Mesendoderm (in vitro differentiated cells): ENCODE measurements around the gene TIMM9.

Experiments
- DNase-seq: peaks from one replicate; pipeline ENCODE4 v3.0.0; 2013
- H2AK5ac ChIP-seq: 2 replicates; pipeline ENCODE4 v1.6.1; 2013; ENCODE audit warnings: low read length, inconsistent platforms
- H2BK120ac ChIP-seq: 2 replicates; pipeline ENCODE4 v1.6.1; 2013; ENCODE audit warnings: low read depth, mild to moderate bottlenecking, low read length, moderate library complexity, mixed read lengths
- H2BK15ac ChIP-seq: replicated peaks from 2 replicates; pipeline ENCODE4 v1.6.1; 2013; ENCODE audit warnings: low read depth, mild to moderate bottlenecking, moderate library complexity
- H2BK5ac ChIP-seq: 2 replicates; pipeline ENCODE4 v1.6.1; 2013; ENCODE audit warnings: low read length, inconsistent platforms
- H3K18ac ChIP-seq: 2 replicates; pipeline ENCODE4 v1.6.1; 2013; ENCODE audit warnings: mild to moderate bottlenecking, low read length, mixed read lengths
- H3K23ac ChIP-seq: one replicate; pipeline ENCODE4 v1.6.1; 2013; ENCODE audit warnings: low read length
- H3K27ac ChIP-seq: 2 replicates; pipeline ENCODE4 v1.5.1; 2013; ENCODE audit warnings: low read depth, mild to moderate bottlenecking, inconsistent platforms, low read length, moderate library complexity
- H3K27me3 ChIP-seq: 2 replicates; pipeline ENCODE4 v1.6.1; 2013; ENCODE audit warnings: low read length, control low read depth, mild to moderate bottlenecking, inconsistent platforms; ENCODE audit not compliant: insufficient read depth, poor library complexity
- H3K36me3 ChIP-seq: 2 replicates; pipeline ENCODE4 v1.6.1; 2013; ENCODE audit warnings: low read length, inconsistent platforms; ENCODE audit not compliant: control insufficient read depth, insufficient read depth
- H3K4ac ChIP-seq: one replicate; pipeline ENCODE4 v1.6.1; 2013; ENCODE audit warnings: low read depth, mild to moderate bottlenecking, low read length, moderate library complexity
- H3K4me1 ChIP-seq: 2 replicates; pipeline ENCODE4 v1.6.1; 2013; ENCODE audit warnings: low read depth, low read length, inconsistent platforms; ENCODE audit not compliant: control insufficient read depth
- H3K4me2 ChIP-seq: 2 replicates; pipeline ENCODE4 v1.6.1; 2013; ENCODE audit warnings: low read length
- H3K4me3 ChIP-seq: 2 replicates; pipeline ENCODE4 v1.5.1; 2013; ENCODE audit warnings: mild to moderate bottlenecking, low read length
- H3K56ac ChIP-seq: one replicate; pipeline ENCODE4 v1.6.1; 2013; ENCODE audit warnings: low read length
- H3K79me1 ChIP-seq: 2 replicates; pipeline ENCODE4 v1.6.1; 2013; ENCODE audit warnings: low read length, inconsistent platforms
- H3K79me2 ChIP-seq: 2 replicates; pipeline ENCODE4 v1.6.1; 2013; ENCODE audit warnings: mild to moderate bottlenecking, low read length; ENCODE audit not compliant: control insufficient read depth, insufficient read depth
- H3K9ac ChIP-seq: 2 replicates; pipeline ENCODE4 v1.6.1; 2013; ENCODE audit warnings: low read length, inconsistent platforms
- H4K5ac ChIP-seq: one replicate; pipeline ENCODE4 v1.6.1; 2013; ENCODE audit warnings: low read length
- H4K8ac ChIP-seq: one replicate; pipeline ENCODE4 v1.6.1; 2013; ENCODE audit warnings: low read depth, mild to moderate bottlenecking, control low read depth, low read length, moderate library complexity
- WGBS: extraction: QIAGEN DNeasy Blood & Tissue Kit; methylation state at CpG from one replicate; pipeline ENCODE4 v1.1.7; 2013; ENCODE audit warnings: low lambda C conversion rate, missing lambda C conversion rate; ENCODE audit not compliant: insufficient coverage; ENCODE audit errors: extremely low coverage; 5-methylcytosine and 5-hydroxymethylcytosine counted together

TIMM9 gene

GRCh38 chr14:58415636-58416547 lies 11.4 kb downstream of the TIMM9 start:
- no CpG with 5 or more reads among the region's 10 CpGs for WGBS
- DNase-seq: no peak
- Histone ChIP-seq H3K4ac (no peak overlapping the region), H3K27me3 (no peaks in the 10 kb centered on the region), H3K79me2 (no peaks in the 10 kb centered on the region), H3K27ac (no peak overlapping the region), H3K4me1 (no peaks in the 10 kb centered on the region), H3K79me1 (no peaks in the 10 kb centered on the region), H3K18ac (no peak overlapping the region), H4K8ac (no peak overlapping the region), H3K4me2 (no peak overlapping the region), H2BK5ac (no peak overlapping the region), H3K56ac (no peak overlapping the region), H3K36me3 (peaks cover 2% of the 10 kb centered on the region), H2BK120ac (no peak overlapping the region), H4K5ac (no peak overlapping the region), H2AK5ac (no peak overlapping the region), H3K23ac (no peak overlapping the region), H3K9ac (no peak overlapping the region), H2BK15ac (no peak overlapping the region), H3K4me3 (no peak overlapping the region)

- no peak overlapping the region for H4K5ac ChIP-seq
- H2BK120ac ChIP-seq: no peak overlapping the region
- H3K4me1 ChIP-seq: no peaks in the 10 kb centered on the region
- no peak overlapping the region for H3K4ac ChIP-seq
- H2AK5ac ChIP-seq: no peak overlapping the region
- no peak overlapping the region for H3K27ac ChIP-seq
- H3K4me3 ChIP-seq: no peak overlapping the region
- DNase-seq: peak; percentile 79
- no peak overlapping the region for H2BK15ac ChIP-seq
- H3K79me2 ChIP-seq: no peaks in the 10 kb centered on the region
- H3K4me2 ChIP-seq: no peak overlapping the region
- no peaks in the 10 kb centered on the region for H3K79me1 ChIP-seq
- no peak overlapping the region for H3K23ac ChIP-seq
- no peak overlapping the region for H2BK5ac ChIP-seq
- H3K36me3 ChIP-seq: peaks cover 2% of the 10 kb centered on the region
- no peak overlapping the region for H4K8ac ChIP-seq
- H3K27me3 ChIP-seq: no peaks in the 10 kb centered on the region
- H3K9ac ChIP-seq: no peak overlapping the region
- H3K56ac ChIP-seq: no peak overlapping the region
- H3K18ac ChIP-seq: no peak overlapping the region
- WGBS: no CpG with 5 or more reads among the region's 1 CpG
These were observed 12.5 kb downstream of the TIMM9 start for GRCh38 chr14:58414845-58415244.

- Histone ChIP-seq H3K27ac (no peak overlapping the region), H3K18ac (no peak overlapping the region), H3K4me3 (no peak overlapping the region), H3K4me1 (no peaks in the 10 kb centered on the region), H3K4ac (no peak overlapping the region), H3K4me2 (no peak overlapping the region), H2BK5ac (no peak overlapping the region), H3K79me1 (no peaks in the 10 kb centered on the region), H3K79me2 (no peaks in the 10 kb centered on the region), H2BK15ac (no peak overlapping the region), H3K9ac (no peak overlapping the region), H2BK120ac (no peak overlapping the region), H4K8ac (no peak overlapping the region), H3K56ac (no peak overlapping the region), H3K27me3 (no peaks in the 10 kb centered on the region), H2AK5ac (no peak overlapping the region), H3K23ac (no peak overlapping the region), H3K36me3 (peaks cover 2% of the 10 kb centered on the region), H4K5ac (no peak overlapping the region)
- no peak for DNase-seq
- WGBS: no CpG with 5 or more reads among the region's 3 CpGs
These were observed 18.6 kb downstream of the TIMM9 start for GRCh38 chr14:58408681-58409215.

GRCh38 chr14:58401587-58401986 lies 25.7 kb downstream of the TIMM9 start:
- Histone ChIP-seq H3K4ac (no peak overlapping the region), H3K23ac (no peak overlapping the region), H4K8ac (no peak overlapping the region), H2AK5ac (no peak overlapping the region), H3K79me2 (no peaks in the 10 kb centered on the region), H2BK15ac (no peak overlapping the region), H3K56ac (no peak overlapping the region), H3K4me1 (no peaks in the 10 kb centered on the region), H4K5ac (no peak overlapping the region), H2BK5ac (no peak overlapping the region), H3K18ac (no peak overlapping the region), H3K4me3 (no peak overlapping the region), H3K9ac (no peak overlapping the region), H3K36me3 (no peaks in the 10 kb centered on the region), H2BK120ac (no peak overlapping the region), H3K27me3 (no peaks in the 10 kb centered on the region), H3K79me1 (no peaks in the 10 kb centered on the region), H3K4me2 (no peak overlapping the region), H3K27ac (no peak overlapping the region)
- no CpG with 5 or more reads among the region's 3 CpGs for WGBS
- peak; percentile 8 for DNase-seq

- Histone ChIP-seq H2BK120ac (no peak overlapping the region), H3K9ac (no peak overlapping the region), H3K4me3 (no peak overlapping the region), H4K5ac (no peak overlapping the region), H2BK15ac (no peak overlapping the region), H3K4me2 (no peak overlapping the region), H2BK5ac (no peak overlapping the region), H3K79me1 (no peaks in the 10 kb centered on the region), H3K4me1 (peaks cover 2% of the 10 kb centered on the region), H3K23ac (no peak overlapping the region), H3K36me3 (no peaks in the 10 kb centered on the region), H3K27me3 (no peaks in the 10 kb centered on the region), H3K79me2 (no peaks in the 10 kb centered on the region), H2AK5ac (no peak overlapping the region), H4K8ac (no peak overlapping the region), H3K56ac (no peak overlapping the region), H3K27ac (no peak overlapping the region), H3K18ac (no peak overlapping the region), H3K4ac (no peak overlapping the region)
- WGBS: no CpG with 5 or more reads among the region's 3 CpGs
- no peak for DNase-seq
These were observed 28.4 kb downstream of the TIMM9 start for GRCh38 chr14:58398895-58399294.
